KMS-11 (cell line): ENCODE measurements around the gene ENTR1.

Experiments used
- H2AFZ ChIP-seq: fragments of 200-600 bp; sonication (generic); 2 replicates; pipeline ENCODE4 v1.6.1; 2016; ENCODE audit warnings: antibody characterized with exemption, mixed run types, low read depth
- H3K27ac ChIP-seq: fragments of 200-600 bp; sonication (generic); 2 replicates; pipeline ENCODE4 v1.6.1; 2016; ENCODE audit warnings: mild to moderate bottlenecking, mixed run types
- H3K27me3 ChIP-seq: fragments of 200-600 bp; sonication (generic); 2 replicates; pipeline ENCODE4 v1.6.1; 2017; ENCODE audit warnings: mild to moderate bottlenecking, low read depth, mixed run types, moderate library complexity; ENCODE audit not compliant: insufficient read depth
- H3K36me3 ChIP-seq: fragments of 200-600 bp; sonication (generic); 2 replicates; pipeline ENCODE4 v1.6.1; 2017; ENCODE audit warnings: mild to moderate bottlenecking, mixed run types; ENCODE audit not compliant: insufficient read depth
- H3K4me1 ChIP-seq: fragments of 200-600 bp; sonication (generic); 2 replicates; pipeline ENCODE4 v1.6.1; 2016; ENCODE audit warnings: mild to moderate bottlenecking, low read depth, mixed run types; ENCODE audit not compliant: poor library complexity, severe bottlenecking
- H3K4me2 ChIP-seq: fragments of 200-600 bp; sonication (generic); 2 replicates; pipeline ENCODE4 v1.7.0; 2016; ENCODE audit warnings: mild to moderate bottlenecking, mixed run types
- H3K4me3 ChIP-seq: fragments of 200-600 bp; sonication (generic); IDR thresholded peaks from 2 replicates; pipeline ENCODE4 v1.6.1; 2017; ENCODE audit warnings: low read depth, low read length, mixed read lengths; ENCODE audit not compliant: insufficient read depth
- H3K79me2 ChIP-seq: fragments of 200-600 bp; sonication (generic); 2 replicates; pipeline ENCODE4 v1.6.1; 2016; ENCODE audit warnings: low read depth, mixed run types; ENCODE audit not compliant: insufficient read depth
- H3K9ac ChIP-seq: fragments of 200-600 bp; sonication (generic); 2 replicates; pipeline ENCODE4 v1.6.1; 2016; ENCODE audit warnings: mild to moderate bottlenecking, mixed run types
- H4K20me1 ChIP-seq: fragments of 200-600 bp; sonication (generic); 2 replicates; pipeline ENCODE4 v1.6.1; 2016; ENCODE audit warnings: mild to moderate bottlenecking, mixed run types; ENCODE audit not compliant: insufficient read depth
- CTCF ChIP-seq: fragments of 200-600 bp; sonication (generic); conservative IDR thresholded peaks from 2 replicates; pipeline ENCODE4 v1.6.1; 2017; ENCODE audit warnings: low read depth, mild to moderate bottlenecking, antibody characterized with exemption, low read length, moderate library complexity, mixed read lengths

ENTR1 gene

GRCh38 chr9:136378170-136379002, 32.0 kb downstream of the ENTR1 start:
- no peaks in the 10 kb centered on the region for H3K4me1 ChIP-seq
- H4K20me1 ChIP-seq, result no peaks in the 10 kb centered on the region
- H3K9ac ChIP-seq, result no peak overlapping the region
- H3K4me3 ChIP-seq, result no peak overlapping the region
- no peak for TF ChIP-seq CTCF
- H3K27ac ChIP-seq, result no peak overlapping the region
- no peaks in the 10 kb centered on the region for H3K79me2 ChIP-seq
- no peaks in the 10 kb centered on the region for H3K36me3 ChIP-seq
- H3K27me3 ChIP-seq, result no peaks in the 10 kb centered on the region
- H3K4me2 ChIP-seq, result no peak overlapping the region
- no peak overlapping the region for H2AFZ ChIP-seq

GRCh38 chr9:136377341-136378169, 32.9 kb downstream of the ENTR1 start:
- Histone ChIP-seq H3K4me2 (no peak overlapping the region), H3K9ac (no peak overlapping the region), H3K79me2 (no peaks in the 10 kb centered on the region), H3K4me1 (no peaks in the 10 kb centered on the region), H3K27me3 (no peaks in the 10 kb centered on the region), H2AFZ (no peak overlapping the region), H4K20me1 (no peaks in the 10 kb centered on the region), H3K36me3 (no peaks in the 10 kb centered on the region), H3K27ac (no peak overlapping the region), H3K4me3 (no peak overlapping the region)
- no peak for TF ChIP-seq CTCF

GRCh38 chr9:136376457-136376856, 34.0 kb downstream of the ENTR1 start:
- no peak overlapping the region for H3K4me2 ChIP-seq
- no peaks in the 10 kb centered on the region for H3K4me1 ChIP-seq
- H3K4me3 ChIP-seq, result no peak overlapping the region
- no peak for TF ChIP-seq CTCF
- no peaks in the 10 kb centered on the region for H3K36me3 ChIP-seq
- no peak overlapping the region for H3K27ac ChIP-seq
- H4K20me1 ChIP-seq, result no peaks in the 10 kb centered on the region
- no peaks in the 10 kb centered on the region for H3K79me2 ChIP-seq
- H3K9ac ChIP-seq, result no peak overlapping the region
- no peaks in the 10 kb centered on the region for H3K27me3 ChIP-seq
- no peak overlapping the region for H2AFZ ChIP-seq

GRCh38 chr9:136375096-136375495, 35.3 kb downstream of the ENTR1 start:
- H3K9ac ChIP-seq, result no peak overlapping the region
- H4K20me1 ChIP-seq, result no peaks in the 10 kb centered on the region
- H3K4me3 ChIP-seq, result no peak overlapping the region
- H3K27me3 ChIP-seq, result no peaks in the 10 kb centered on the region
- H2AFZ ChIP-seq, result no peak overlapping the region
- H3K4me1 ChIP-seq, result no peaks in the 10 kb centered on the region
- H3K79me2 ChIP-seq, result no peaks in the 10 kb centered on the region
- H3K36me3 ChIP-seq, result no peaks in the 10 kb centered on the region
- no peak overlapping the region for H3K27ac ChIP-seq
- no peak overlapping the region for H3K4me2 ChIP-seq
- TF ChIP-seq CTCF, result no peak
